Kidney glomerular epithelial cell (primary cell): ENCODE measurements around the gene HSDL1.

Experiments
- DNase-seq: peaks from one replicate; lab custom pipeline; 2025; lab: John Stamatoyannopoulos, UW

HSDL1 gene

GRCh38 chr16:84144859-84145639 is at the start of gene HSDL1, which contains the start of gene DNAAF1:
Gene HSDL1 (minus strand): TSS chr16:84145177. CDS start chr16:84131321, 13,856 bp downstream.
Gene DNAAF1 (plus strand): TSS chr16:84145308. CDS start chr16:84145441, 133 bp downstream.
- DNase-seq, result peak; percentile 70

- peak; percentile 2 for DNase-seq
Measured at GRCh38 chr16:84194018-84194417, 49.0 kb upstream of the HSDL1 start.

DNA sequence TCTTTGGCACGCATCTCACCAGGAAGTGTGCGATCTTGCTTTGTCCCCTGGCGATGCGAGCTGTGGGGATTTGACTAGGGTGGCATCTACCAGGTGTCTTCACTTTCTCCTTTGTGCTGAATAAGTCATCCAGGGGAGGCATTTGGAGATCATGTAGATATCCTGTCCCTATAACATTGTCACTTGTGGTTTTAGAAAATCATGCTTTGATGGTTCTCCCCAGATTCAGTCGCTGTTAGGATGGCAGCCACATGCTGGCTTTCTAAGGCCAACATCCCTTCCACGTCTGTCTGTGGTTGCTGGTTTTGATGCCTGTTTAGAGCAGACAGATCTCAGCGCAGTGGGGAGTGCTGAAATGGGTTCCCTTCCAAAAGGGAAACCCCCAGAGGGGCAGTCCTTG is 48.5 kb upstream of the HSDL1 start:
- DNase-seq, result no peak

GRCh38 chr16:84191466-84191865 is 46.5 kb upstream of the HSDL1 start:
- no peak for DNase-seq

DNA sequence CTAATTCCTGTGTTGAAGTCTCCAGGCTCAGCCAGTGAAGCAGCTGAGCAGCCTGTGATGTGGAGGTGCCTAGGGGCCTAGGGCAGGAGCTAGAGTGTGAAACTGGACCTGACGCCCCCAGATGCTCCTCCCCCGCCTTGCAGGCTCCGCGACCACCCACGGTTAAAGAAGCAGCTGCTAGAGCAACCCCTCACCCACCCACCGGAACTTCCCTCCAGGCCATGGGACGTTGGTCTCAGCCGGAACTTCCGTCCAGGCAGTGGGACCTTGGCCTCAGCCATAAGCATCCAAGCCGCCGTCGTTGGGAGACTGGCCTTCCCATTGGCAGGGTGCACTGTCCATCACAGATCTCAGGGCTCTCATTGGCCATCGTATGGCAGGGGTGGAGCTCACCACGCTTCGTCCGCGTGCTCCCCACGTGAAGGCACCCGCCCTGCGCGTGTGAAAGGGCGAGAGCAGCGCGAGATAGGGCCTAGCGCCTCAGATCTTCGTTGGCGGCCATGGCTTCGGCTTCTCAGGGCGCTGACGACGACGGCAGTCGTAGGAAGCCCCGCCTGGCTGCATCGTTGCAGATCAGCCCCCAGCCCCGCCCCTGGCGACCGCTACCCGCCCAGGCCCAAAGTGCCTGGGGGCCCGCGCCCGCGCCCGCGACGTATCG is 45.9 kb upstream of the HSDL1 start, which contains the start of gene ADAD2:
ADAD2 (plus strand) TSS at position 427 of the 658 bp plus-strand sequence; CDS start at position 501, 74 bp downstream.
- DNase-seq, result no peak

DNA sequence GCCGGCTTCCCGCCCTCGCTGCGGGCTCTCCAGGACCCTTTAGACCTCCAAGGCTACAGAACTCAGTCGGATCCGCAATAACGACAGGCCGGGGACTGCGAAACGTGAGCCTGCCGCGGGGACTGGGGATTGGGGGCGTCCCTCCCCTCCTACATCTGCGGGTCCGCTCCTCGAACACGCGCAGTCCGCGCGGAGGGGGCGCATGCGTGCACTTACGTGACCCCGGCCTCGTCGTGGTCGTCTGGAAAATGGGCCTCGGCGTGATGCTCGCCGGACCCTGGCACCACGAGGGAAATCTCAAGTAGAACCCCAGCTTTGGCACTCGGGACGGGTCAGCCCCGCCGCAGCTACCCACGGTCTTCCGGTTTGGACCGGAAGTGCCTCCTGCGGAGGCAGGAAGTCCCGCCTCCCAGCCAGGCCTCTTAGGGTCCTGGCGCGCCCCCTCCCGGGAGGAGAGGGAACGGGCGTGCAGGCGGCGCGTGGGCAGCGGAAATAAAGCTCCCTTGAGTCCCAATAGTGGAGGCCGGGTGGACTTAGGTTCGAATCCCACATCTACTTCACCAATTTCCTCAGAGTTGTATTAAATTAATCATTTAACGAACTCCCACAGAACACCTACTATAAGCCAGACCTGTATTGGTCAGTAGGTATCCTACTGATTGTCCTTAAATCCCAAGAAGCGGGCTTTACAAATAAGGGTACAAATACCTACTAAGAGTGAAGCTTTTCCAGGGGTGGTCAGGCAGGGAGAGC is 41.9 kb upstream of the HSDL1 start, which contains the start of gene TAF1C:
TAF1C (minus strand) TSS at position 373 of the 753 bp plus-strand sequence. CDS start 2,069 bp downstream, outside the sequence.
- peak; percentile 77 for DNase-seq

DNA sequence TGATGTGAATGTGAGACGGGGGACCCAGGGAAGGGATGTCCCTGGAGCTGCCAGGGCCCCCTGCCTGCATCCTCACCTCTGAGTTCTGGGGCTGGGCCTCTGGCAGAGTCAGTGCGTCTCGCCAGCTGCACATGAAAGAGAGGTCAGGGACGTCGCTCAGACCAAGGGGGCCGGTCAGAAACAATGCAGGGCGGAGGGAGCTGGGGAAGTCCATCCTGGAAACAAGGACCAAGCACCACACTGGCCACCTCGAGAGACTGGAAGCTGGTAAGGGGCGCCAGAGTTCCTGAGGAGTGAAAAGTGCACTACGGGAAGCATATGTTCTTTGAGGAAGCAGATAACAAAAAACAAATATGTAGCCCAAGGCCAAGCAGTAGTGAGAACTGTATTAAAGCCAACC is 39.8 kb upstream of the HSDL1 start:
- DNase-seq, result no peak

DNA sequence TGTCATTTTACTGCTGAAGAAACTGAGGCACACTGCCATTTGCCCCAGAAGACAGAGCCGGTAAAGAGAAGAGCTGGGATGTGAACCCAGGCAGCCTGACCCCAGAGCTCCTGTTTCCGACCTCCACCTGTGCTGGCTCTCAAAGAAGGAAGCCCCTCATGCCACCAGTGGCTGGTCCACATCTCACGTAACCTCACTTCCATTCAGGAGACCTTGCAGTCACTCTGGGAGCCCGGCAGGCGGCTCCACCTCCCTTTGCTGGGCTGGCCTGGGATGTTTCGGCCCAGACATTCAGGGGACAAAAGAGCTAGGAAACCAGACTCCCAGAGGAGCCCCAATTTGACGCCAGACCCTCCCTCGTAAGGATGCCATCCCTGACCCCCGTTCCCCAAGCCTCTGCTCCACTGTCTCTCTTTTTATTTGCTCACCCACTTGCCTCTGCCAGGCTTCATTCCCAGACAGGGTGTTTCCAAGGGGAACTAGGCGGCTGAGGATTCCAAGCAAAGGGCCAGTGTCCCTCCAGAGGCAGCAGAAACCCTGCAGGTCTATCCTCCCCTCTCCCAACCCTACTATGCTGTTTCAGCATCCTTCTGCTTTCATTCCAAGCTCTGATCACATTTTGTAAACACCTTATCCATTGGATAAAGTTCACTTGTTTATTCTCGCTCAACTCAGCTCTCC is 39.1 kb upstream of the HSDL1 start:
- DNase-seq, result no peak

DNA sequence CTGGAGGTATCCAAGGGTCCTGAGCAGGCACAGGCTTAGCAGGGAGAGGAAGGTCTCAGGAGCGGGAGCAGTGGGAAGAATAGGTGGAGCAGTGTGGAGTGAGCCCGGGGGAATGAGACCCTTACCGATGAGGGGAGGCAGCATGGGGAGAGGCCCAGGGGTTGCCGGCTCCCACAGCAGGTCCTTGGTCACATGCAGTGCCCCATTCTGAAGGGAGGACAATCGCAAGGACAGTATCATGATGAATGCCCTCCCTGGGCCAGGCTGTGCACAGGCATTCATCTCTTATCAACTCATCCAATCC is 38.5 kb upstream of the HSDL1 start:
- DNase-seq, result no peak

GRCh38 chr16:84182680-84183571 is 37.9 kb upstream of the HSDL1 start:
- DNase-seq, result no peak

GRCh38 chr16:84182104-84182503 is 37.1 kb upstream of the HSDL1 start:
- DNase-seq, result no peak

- no peak for DNase-seq
Measured at GRCh38 chr16:84181144-84181915, 36.4 kb upstream of the HSDL1 start.

DNA sequence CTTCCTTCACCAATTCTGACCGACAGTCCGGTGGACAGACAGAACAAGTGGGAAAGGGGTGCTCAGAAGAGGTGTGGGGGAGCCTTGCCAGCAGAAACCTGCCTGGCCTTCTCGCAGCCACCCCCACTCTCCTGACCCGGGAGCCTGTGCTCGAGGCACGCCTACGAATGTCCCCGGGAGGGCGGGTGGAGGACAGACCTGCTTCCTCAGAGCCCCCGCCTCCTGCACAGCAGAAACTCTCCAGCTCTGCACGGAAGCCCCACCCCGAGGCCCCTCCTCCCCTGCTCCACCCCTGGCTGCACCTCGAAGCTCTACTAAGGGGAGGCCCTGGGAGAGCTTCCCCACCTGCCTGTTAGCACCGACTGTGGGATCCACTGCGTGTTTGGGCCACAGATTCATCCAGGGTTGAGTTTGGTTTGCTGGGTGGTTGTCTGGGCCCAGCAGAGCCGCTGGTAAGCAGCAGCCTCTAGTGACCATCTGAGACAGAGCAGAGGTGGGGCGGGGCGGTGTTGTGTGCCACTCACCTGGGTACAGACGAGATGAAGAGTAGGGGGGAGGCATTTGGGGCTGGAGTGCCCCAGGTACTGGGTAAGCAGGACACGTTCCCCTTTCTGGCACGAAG is 35.7 kb upstream of the HSDL1 start:
- no peak for DNase-seq

DNA sequence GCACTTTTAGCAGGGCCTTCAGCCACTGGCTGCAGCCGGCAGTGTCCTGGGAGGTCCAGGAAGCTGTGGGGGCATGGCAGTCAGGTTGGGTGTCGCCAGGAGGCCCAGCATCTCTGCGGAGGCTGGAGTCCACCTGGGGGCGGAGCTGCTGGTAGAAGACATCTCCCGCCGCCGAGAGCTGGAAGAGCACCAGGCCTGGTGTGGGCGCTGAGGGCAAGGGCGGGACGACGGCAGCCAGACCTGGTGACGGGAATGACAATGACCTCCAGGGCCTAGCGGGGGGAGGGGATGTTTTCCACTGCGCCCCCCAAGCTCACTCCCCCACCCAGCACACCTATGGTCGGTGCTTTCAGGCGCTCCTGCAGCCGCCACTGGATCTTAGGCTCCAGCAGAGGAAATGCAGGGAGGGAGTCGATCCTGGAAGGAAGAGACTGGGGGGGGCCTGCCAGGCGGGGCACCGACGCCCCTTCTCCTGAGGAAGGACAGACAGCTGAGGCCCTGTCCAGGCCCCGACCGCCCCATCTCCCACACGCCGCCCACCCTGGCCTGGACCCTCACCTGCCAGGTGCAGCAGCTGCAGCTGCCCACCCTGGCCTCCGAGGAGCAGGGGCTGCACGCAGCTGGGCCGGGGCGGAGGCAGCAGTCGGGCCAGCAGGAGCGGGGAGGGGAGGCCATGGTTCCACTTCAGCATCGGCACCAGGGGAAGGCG is 34.8 kb upstream of the HSDL1 start:
- no peak for DNase-seq

- DNase-seq, result no peak
Measured at GRCh38 chr16:84178892-84179611, 34.1 kb upstream of the HSDL1 start.

DNA sequence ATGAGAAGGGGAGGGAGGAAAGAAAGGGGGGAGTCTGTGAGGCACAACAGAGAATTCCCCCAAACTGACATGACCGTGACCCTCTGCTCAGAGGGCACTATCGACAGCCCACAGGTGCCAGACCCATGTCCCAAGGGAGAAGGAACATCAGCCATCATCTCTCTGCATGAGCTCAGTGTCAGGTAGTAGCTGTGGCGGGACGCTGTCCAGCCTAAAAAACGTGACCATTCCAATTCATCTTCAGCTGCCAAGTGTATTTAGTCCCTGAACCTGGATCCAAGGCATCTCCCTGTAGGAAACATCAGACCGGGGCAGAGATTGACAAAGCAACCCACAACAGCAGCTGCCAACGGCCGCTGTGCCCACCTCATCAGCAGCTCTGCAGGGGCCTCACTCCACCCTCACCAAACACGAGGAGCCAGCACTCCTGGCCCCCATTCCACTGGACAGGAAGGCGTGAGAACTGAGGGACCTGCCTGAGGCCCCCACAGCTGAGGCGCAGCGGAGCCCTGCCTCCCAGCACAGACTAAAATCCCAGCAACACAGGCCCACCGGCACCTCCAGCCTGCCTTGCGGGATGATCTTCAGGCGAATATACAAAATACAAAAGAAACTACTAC is 33.3 kb upstream of the HSDL1 start:
- DNase-seq, result no peak

DNA sequence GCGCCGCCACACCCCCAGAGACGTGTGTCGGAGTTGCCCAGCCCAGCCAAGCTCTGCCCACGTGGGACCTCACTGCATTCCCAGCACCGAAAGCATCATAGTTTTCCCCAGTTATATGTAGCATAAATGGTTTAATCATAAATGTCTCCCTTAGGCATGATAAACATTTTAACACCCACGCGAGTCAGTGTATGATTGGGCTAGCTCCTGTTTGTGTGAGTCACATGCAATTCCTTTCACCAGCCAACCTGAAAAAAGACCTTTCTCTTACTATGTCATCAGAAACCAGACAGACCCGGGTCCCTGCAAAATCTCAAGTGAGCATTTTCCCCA is 32.7 kb upstream of the HSDL1 start:
- peak; percentile 77 for DNase-seq
